MM.1S (cell line): ENCODE data around the gene SLC13A3.

Source experiments
- DNase-seq: peaks from one replicate; pipeline ENCODE4 v3.0.0-alpha.2; 2015
- H2AFZ ChIP-seq: fragments of 300-600 bp; sonication (generic); 2 replicates; pipeline ENCODE4 v1.6.0; 2016; ENCODE audit warnings: antibody characterized with exemption, low read length
- H3F3A ChIP-seq: fragments of 300-600 bp; sonication (generic); 2 replicates; pipeline ENCODE4 v1.6.1; 2016; ENCODE audit warnings: mild to moderate bottlenecking, antibody characterized with exemption, low read length, moderate library complexity, mixed read lengths; ENCODE audit not compliant: insufficient read depth
- H3K27ac ChIP-seq: fragments of 300-600 bp; sonication (generic); 2 replicates; pipeline ENCODE4 v1.5.1; 2016; ENCODE audit warnings: mild to moderate bottlenecking, low read length
- H3K27me3 ChIP-seq: fragments of 300-600 bp; sonication (generic); replicated peaks from 2 replicates; pipeline ENCODE4 v1.6.0; 2016; ENCODE audit warnings: low read length; ENCODE audit not compliant: insufficient read depth
- H3K36me3 ChIP-seq: fragments of 300-600 bp; sonication (generic); replicated peaks from 2 replicates; pipeline ENCODE4 v1.6.1; 2016; ENCODE audit warnings: mild to moderate bottlenecking, low read length, mixed read lengths; ENCODE audit not compliant: insufficient read depth
- H3K4me1 ChIP-seq: fragments of 300-600 bp; sonication (generic); 2 replicates; pipeline ENCODE4 v1.6.1; 2016; ENCODE audit warnings: low read length, mixed read lengths
- H3K4me2 ChIP-seq: fragments of 300-600 bp; sonication (generic); 2 replicates; pipeline ENCODE4 v1.6.0; 2016; ENCODE audit warnings: low read depth, low read length
- H3K4me3 ChIP-seq: fragments of 300-600 bp; sonication (generic); 2 replicates; pipeline ENCODE4 v1.5.1; 2016; ENCODE audit warnings: low read length, mixed read lengths
- H3K79me2 ChIP-seq: fragments of 300-600 bp; sonication (generic); 2 replicates; pipeline ENCODE4 v1.6.1; 2016; ENCODE audit warnings: mixed run types, low read length, mixed read lengths
- H3K9ac ChIP-seq: fragments of 300-600 bp; sonication (generic); 2 replicates; pipeline ENCODE4 v1.6.1; 2016; ENCODE audit warnings: low read length, mixed read lengths
- H3K9me2 ChIP-seq: fragments of 300-600 bp; sonication (generic); replicated peaks from 2 replicates; pipeline ENCODE4 v1.6.1; 2016; ENCODE audit warnings: mild to moderate bottlenecking, low read length, mixed read lengths; ENCODE audit not compliant: insufficient read depth
- H3K9me3 ChIP-seq: fragments of 300-600 bp; sonication (generic); replicated peaks from 2 replicates; pipeline ENCODE4 v1.6.1; 2016; ENCODE audit warnings: mild to moderate bottlenecking, low read length, mixed read lengths; ENCODE audit not compliant: insufficient read depth
- H4K20me1 ChIP-seq: fragments of 300-600 bp; sonication (generic); 2 replicates; pipeline ENCODE4 v1.6.1; 2016; ENCODE audit warnings: mild to moderate bottlenecking, low read length, moderate library complexity, mixed read lengths; ENCODE audit not compliant: insufficient read depth
- CTCF ChIP-seq: fragments of 300-600 bp; sonication (generic); IDR thresholded peaks from 2 replicates; pipeline ENCODE4 v1.5.1; 2016; ENCODE audit warnings: antibody characterized with exemption, low read length, mixed read lengths
- EZH2 ChIP-seq: fragments of 300-600 bp; sonication (generic); optimal IDR thresholded peaks from 2 replicates; pipeline ENCODE3; 2017; ENCODE audit warnings: low read depth, mild to moderate bottlenecking, antibody characterized with exemption, low read length, mixed read lengths
- EZH2phosphoT487 ChIP-seq: fragments of 300-600 bp; sonication (generic); IDR thresholded peaks from 2 replicates; pipeline ENCODE4 v1.6.1; 2018; ENCODE audit warnings: antibody characterized with exemption, low read length

The SLC13A3 gene

GRCh38 chr20:46619445-46619844, 31.8 kb downstream of the SLC13A3 start:
- DNase-seq, result no peak
- TF ChIP-seq CTCF (no peak), EZH2 (no peak), EZH2phosphoT487 (no peak)
- Histone ChIP-seq H3K36me3 (no peaks in the 10 kb centered on the region), H3K4me2 (no peak overlapping the region), H3K9ac (no peak overlapping the region), H3K79me2 (no peaks in the 10 kb centered on the region), H3F3A (no peaks in the 10 kb centered on the region), H3K4me1 (no peaks in the 10 kb centered on the region), H3K27ac (no peak overlapping the region), H3K9me2 (no peaks in the 10 kb centered on the region), H3K9me3 (no peaks in the 10 kb centered on the region), H3K4me3 (no peak overlapping the region), H2AFZ (no peak overlapping the region), H4K20me1 (no peaks in the 10 kb centered on the region), H3K27me3 (no peaks in the 10 kb centered on the region)

GRCh38 chr20:46618316-46619100, 32.8 kb downstream of the SLC13A3 start:
- no peak for TF ChIP-seq EZH2phosphoT487
- no peak for TF ChIP-seq CTCF
- no peak for TF ChIP-seq EZH2

GRCh38 chr20:46614503-46614902, 36.8 kb downstream of the SLC13A3 start:
- no peak for TF ChIP-seq EZH2
- no peak for TF ChIP-seq CTCF
- no peak for TF ChIP-seq EZH2phosphoT487
- Histone ChIP-seq H3K36me3 (no peaks in the 10 kb centered on the region), H3K4me3 (no peak overlapping the region)

More at GRCh38 chr20:46618316-46619100, 32.8 kb downstream of the SLC13A3 start:
- Histone ChIP-seq H3K9me3 (no peaks in the 10 kb centered on the region), H3K4me3 (no peak overlapping the region), H3K27ac (no peak overlapping the region), H3K27me3 (no peaks in the 10 kb centered on the region), H3K9ac (no peak overlapping the region), H3K36me3 (no peaks in the 10 kb centered on the region), H3K79me2 (no peaks in the 10 kb centered on the region), H3K4me2 (no peak overlapping the region), H2AFZ (no peak overlapping the region), H3K9me2 (no peaks in the 10 kb centered on the region), H4K20me1 (no peaks in the 10 kb centered on the region), H3F3A (no peaks in the 10 kb centered on the region), H3K4me1 (no peaks in the 10 kb centered on the region)
- DNase-seq, result no peak

More at GRCh38 chr20:46614503-46614902, 36.8 kb downstream of the SLC13A3 start:
- Histone ChIP-seq H3K4me2 (no peak overlapping the region), H2AFZ (no peak overlapping the region), H4K20me1 (no peaks in the 10 kb centered on the region), H3K9ac (no peak overlapping the region), H3K27ac (no peak overlapping the region), H3F3A (no peaks in the 10 kb centered on the region), H3K27me3 (no peaks in the 10 kb centered on the region), H3K9me2 (no peaks in the 10 kb centered on the region), H3K9me3 (no peaks in the 10 kb centered on the region), H3K79me2 (no peaks in the 10 kb centered on the region), H3K4me1 (no peaks in the 10 kb centered on the region)
- no peak for DNase-seq
